ENCODE measurements around the gene KRT73. TPM values are rescaled to one million over a fixed set of nuclear protein-coding genes. Genes with fewer than 3 reads are reported as not detected.

The KRT73 gene
- 1 to 10 TPM; 1.7 to 1.9 TPM for total RNA-seq

- peaks cover 75% of the 10 kb centered on the region for H3K4me1 Mint-ChIP-seq
- POLR2A ChIA-PET, result no interaction called here
- H3K27ac Mint-ChIP-seq, result no peak within 1 kb of the TSS
Observed at GRCh38 chr12:52618216-52618615, at the start of gene KRT73. Gene KRT73, minus strand, starts transcription at chr12:52618559. Its CDS starts 35 bp downstream, at chr12:52618524.

GRCh38 chr12:52667931-52668330, 49.6 kb upstream of the KRT73 start:
- Mint-ChIP-seq H3K27me3 (no peaks in the 10 kb centered on the region), H3K9me3 (ENCODE audit: low read depth) (no peaks in the 10 kb centered on the region), H3K36me3 (ENCODE audit: low read depth) (no peaks in the 10 kb centered on the region), H3K4me3 (no peak overlapping the region), H3K27ac (no peak overlapping the region), H3K4me1 (no peaks in the 10 kb centered on the region)
- ATAC-seq (no peak), DNase-seq (no peak)
- POLR2A ChIA-PET, result no interaction called here
- CTCF ChIA-PET, result interaction anchor here (0.8 to 0.9 kb wide), 2 partner anchors 210 to 213 kb away, joined by 3 read pairs; no protein-coding TSS in a partner anchor
- intact Hi-C loops (cut with DNase I, micrococcal nuclease), result no loop called here

More at GRCh38 chr12:52618216-52618615, at the start of gene KRT73:
- H3K36me3 Mint-ChIP-seq (ENCODE audit: low read depth), result peaks cover 1% of the 10 kb centered on the region
- H3K27me3 Mint-ChIP-seq, result no peaks in the 10 kb centered on the region
- CTCF ChIA-PET, result no interaction called here
- no peak for ATAC-seq
- H3K9me3 Mint-ChIP-seq (ENCODE audit: low read depth), result peaks cover 2% of the 10 kb centered on the region
- DNase-seq, result no peak
- intact Hi-C loops (cut with DNase I, micrococcal nuclease), result no loop called here
- H3K4me3 Mint-ChIP-seq, result no peak within 1 kb of the TSS

GRCh38 chr12:52667509-52667908, 49.1 kb upstream of the KRT73 start:
- no peaks in the 10 kb centered on the region for H3K4me1 Mint-ChIP-seq
- CTCF ChIA-PET, result interaction anchor here (0.8 to 0.9 kb wide), 3 partner anchors 11 to 213 kb away, joined by 3 read pairs; no protein-coding TSS in a partner anchor

GRCh38 chr12:52666471-52666870, 48.1 kb upstream of the KRT73 start:
- Mint-ChIP-seq H3K4me3 (no peak overlapping the region), H3K36me3 (ENCODE audit: low read depth) (no peaks in the 10 kb centered on the region), H3K4me1 (no peaks in the 10 kb centered on the region), H3K27ac (no peak overlapping the region), H3K9me3 (ENCODE audit: low read depth) (no peaks in the 10 kb centered on the region), H3K27me3 (no peaks in the 10 kb centered on the region)
- CTCF ChIA-PET, result no interaction called here
- POLR2A ChIA-PET, result no interaction called here
- DNase-seq (no peak), ATAC-seq (no peak)
- intact Hi-C loops (cut with DNase I, micrococcal nuclease), result no loop called here

More at GRCh38 chr12:52667509-52667908, 49.1 kb upstream of the KRT73 start:
- Mint-ChIP-seq H3K9me3 (ENCODE audit: low read depth) (no peaks in the 10 kb centered on the region), H3K36me3 (ENCODE audit: low read depth) (no peaks in the 10 kb centered on the region), H3K27ac (no peak overlapping the region), H3K27me3 (no peaks in the 10 kb centered on the region), H3K4me3 (no peak overlapping the region)
- intact Hi-C loops (cut with DNase I, micrococcal nuclease), result no loop called here
- POLR2A ChIA-PET, result no interaction called here
- DNase-seq, result no peak
- no peak for ATAC-seq

- DNase-seq, result no peak
- H3K36me3 Mint-ChIP-seq (ENCODE audit: low read depth), result no peaks in the 10 kb centered on the region
- ChIA-PET CTCF (no interaction called here), POLR2A (no interaction called here)
- H3K27ac Mint-ChIP-seq, result no peak overlapping the region
- H3K9me3 Mint-ChIP-seq (ENCODE audit: low read depth), result no peaks in the 10 kb centered on the region
- H3K4me3 Mint-ChIP-seq, result no peak overlapping the region
- intact Hi-C loops (cut with DNase I, micrococcal nuclease), result no loop called here
- ATAC-seq, result no peak
- H3K27me3 Mint-ChIP-seq, result no peaks in the 10 kb centered on the region
- no peaks in the 10 kb centered on the region for H3K4me1 Mint-ChIP-seq
Observed at GRCh38 chr12:52663420-52663819, 45.1 kb upstream of the KRT73 start.

- ChIA-PET CTCF (no interaction called here), POLR2A (no interaction called here)
- DNase-seq (no peak), ATAC-seq (no peak)
- no peaks in the 10 kb centered on the region for H3K9me3 Mint-ChIP-seq (ENCODE audit: low read depth)
- intact Hi-C loops (cut with DNase I, micrococcal nuclease), result no loop called here
- H3K27ac Mint-ChIP-seq, result no peak overlapping the region
- no peaks in the 10 kb centered on the region for H3K4me1 Mint-ChIP-seq
- H3K36me3 Mint-ChIP-seq (ENCODE audit: low read depth), result no peaks in the 10 kb centered on the region
- H3K4me3 Mint-ChIP-seq, result no peak overlapping the region
- no peaks in the 10 kb centered on the region for H3K27me3 Mint-ChIP-seq
Observed at GRCh38 chr12:52662918-52663229, 44.5 kb upstream of the KRT73 start.

GRCh38 chr12:52662093-52662917, 43.9 kb upstream of the KRT73 start:
- Mint-ChIP-seq H3K9me3 (ENCODE audit: low read depth) (no peaks in the 10 kb centered on the region), H3K4me3 (no peak overlapping the region), H3K36me3 (ENCODE audit: low read depth) (no peaks in the 10 kb centered on the region), H3K4me1 (no peaks in the 10 kb centered on the region), H3K27me3 (no peaks in the 10 kb centered on the region), H3K27ac (no peak overlapping the region)
- ChIA-PET POLR2A (no interaction called here), CTCF (interaction anchor here (0.7 kb wide), 1 partner anchor 208 kb away, joined by 3 read pairs; no protein-coding TSS in a partner anchor)
- no peak for ATAC-seq
- DNase-seq, result no peak
- intact Hi-C loops (cut with DNase I, micrococcal nuclease), result no loop called here

- H3K4me3 Mint-ChIP-seq, result no peak overlapping the region
- H3K27ac Mint-ChIP-seq, result no peak overlapping the region
- POLR2A ChIA-PET, result no interaction called here
- no peaks in the 10 kb centered on the region for H3K9me3 Mint-ChIP-seq (ENCODE audit: low read depth)
- ATAC-seq (no peak), DNase-seq (no peak)
- CTCF ChIA-PET, result interaction anchor here (0.7 kb wide), 1 partner anchor 209 kb away, joined by 3 read pairs; no protein-coding TSS in a partner anchor
- intact Hi-C loops (cut with DNase I, micrococcal nuclease), result no loop called here
- no peaks in the 10 kb centered on the region for H3K36me3 Mint-ChIP-seq (ENCODE audit: low read depth)
- no peaks in the 10 kb centered on the region for H3K27me3 Mint-ChIP-seq
- H3K4me1 Mint-ChIP-seq, result peaks cover 2% of the 10 kb centered on the region
Observed at GRCh38 chr12:52661668-52662067, 43.3 kb upstream of the KRT73 start.

- ATAC-seq, result no peak
- Mint-ChIP-seq H3K27me3 (no peaks in the 10 kb centered on the region), H3K9me3 (ENCODE audit: low read depth) (no peaks in the 10 kb centered on the region), H3K36me3 (ENCODE audit: low read depth) (no peaks in the 10 kb centered on the region), H3K27ac (no peak overlapping the region), H3K4me1 (peaks cover 6% of the 10 kb centered on the region), H3K4me3 (no peak overlapping the region)
- no peak for DNase-seq
- ChIA-PET POLR2A (interaction anchor here (0.6 kb wide), 1 partner anchor 1837 kb away, joined by 5 read pairs; no protein-coding TSS in a partner anchor), CTCF (interaction anchor here (1.3 kb wide), 1 partner anchor 204 kb away, joined by 4 read pairs; no protein-coding TSS in a partner anchor)
- intact Hi-C loops (cut with DNase I, micrococcal nuclease), result no loop called here
Observed at GRCh38 chr12:52660934-52661499, 42.7 kb upstream of the KRT73 start.

GRCh38 chr12:52659951-52660350, 41.6 kb upstream of the KRT73 start:
- Mint-ChIP-seq H3K4me1 (peaks cover 9% of the 10 kb centered on the region), H3K4me3 (no peak overlapping the region), H3K36me3 (ENCODE audit: low read depth) (no peaks in the 10 kb centered on the region), H3K27ac (no peak overlapping the region), H3K27me3 (no peaks in the 10 kb centered on the region), H3K9me3 (ENCODE audit: low read depth) (no peaks in the 10 kb centered on the region)
- DNase-seq, result no peak
- intact Hi-C loops (cut with DNase I, micrococcal nuclease), result no loop called here
- no peak for ATAC-seq
- POLR2A ChIA-PET, result interaction anchor here (0.9 kb wide), 1 partner anchor 75 kb away, joined by 4 read pairs; no protein-coding TSS in a partner anchor
- CTCF ChIA-PET, result interaction anchor here (0.7 to 1.3 kb wide), 2 partner anchors 206 to 312 kb away, joined by 4 read pairs; no protein-coding TSS in a partner anchor

- Mint-ChIP-seq H3K27me3 (no peaks in the 10 kb centered on the region), H3K36me3 (ENCODE audit: low read depth) (no peaks in the 10 kb centered on the region), H3K9me3 (ENCODE audit: low read depth) (no peaks in the 10 kb centered on the region), H3K4me1 (peaks cover 12% of the 10 kb centered on the region), H3K4me3 (no peak overlapping the region), H3K27ac (no peak overlapping the region)
- intact Hi-C loops (cut with DNase I, micrococcal nuclease), result no loop called here
- ChIA-PET CTCF (interaction anchor here (0.7 kb wide), 1 partner anchor 311 kb away, joined by 4 read pairs; no protein-coding TSS in a partner anchor), POLR2A (interaction anchor here (0.9 kb wide), 1 partner anchor 75 kb away, joined by 4 read pairs; no protein-coding TSS in a partner anchor)
- no peak for ATAC-seq
- DNase-seq, result no peak
Observed at GRCh38 chr12:52659395-52659794, 41.0 kb upstream of the KRT73 start.

- ATAC-seq (no peak), DNase-seq (no peak)
- no peak overlapping the region for H3K4me3 Mint-ChIP-seq
- intact Hi-C loops (cut with DNase I, micrococcal nuclease), result no loop called here
- POLR2A ChIA-PET, result no interaction called here
- CTCF ChIA-PET, result no interaction called here
- H3K27me3 Mint-ChIP-seq, result no peaks in the 10 kb centered on the region
- no peak overlapping the region for H3K27ac Mint-ChIP-seq
- no peaks in the 10 kb centered on the region for H3K36me3 Mint-ChIP-seq (ENCODE audit: low read depth)
- no peaks in the 10 kb centered on the region for H3K9me3 Mint-ChIP-seq (ENCODE audit: low read depth)
- peaks cover 12% of the 10 kb centered on the region for H3K4me1 Mint-ChIP-seq
Observed at GRCh38 chr12:52658196-52658595, 39.8 kb upstream of the KRT73 start.

Measured in activated CD4-positive, alpha-beta T cell treated with anti-CD3 and anti-CD28 coated beads for 36 hours (primary cell).